ENCODE measurements around the gene DPH7.
A peak's percentile ranks its signal among the peaks of the same experiment; 100 is the strongest.

Gene DPH7

DNA sequence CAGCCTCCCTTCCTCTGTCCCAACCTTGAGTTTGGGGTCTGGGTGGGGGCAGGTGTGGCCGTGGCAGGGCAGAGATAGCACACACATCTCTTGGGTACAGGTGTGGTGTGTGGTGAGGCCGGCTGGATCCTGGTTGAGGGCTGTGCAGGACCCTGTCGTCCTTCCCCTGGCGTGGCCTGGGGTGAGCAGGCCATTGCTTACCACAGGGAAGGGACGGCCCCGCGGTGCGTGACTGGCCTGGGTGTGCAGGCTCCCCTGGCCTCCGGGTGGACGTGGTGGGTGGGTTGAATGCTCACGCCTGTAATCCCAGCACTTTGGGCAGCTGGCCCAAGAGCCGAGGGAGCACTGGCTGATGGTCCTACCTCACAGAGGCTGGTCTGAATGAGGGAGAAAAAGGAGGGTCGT, 28.0 kb upstream of the DPH7 start:
- peak overlapping the region; percentile 69; the same call in 1 of the 2 replicates for H3K9ac ChIP-seq (ENCODE audit: low read length)
- no peaks in the 10 kb centered on the region; the same call in 1 of the 2 replicates for H4K20me1 ChIP-seq (ENCODE audit: insufficient read depth, low read length)
- no peak overlapping the region for H3K27ac ChIP-seq (ENCODE audit: low read length)
- no peaks in the 10 kb centered on the region for H3K36me3 ChIP-seq (replicated peaks; ENCODE audit: low read depth, low read length)
- peak overlapping the region; percentile 93 for H3K4me3 ChIP-seq (ENCODE audit: low read length)
- peaks cover 22% of the 10 kb centered on the region for H3K4me1 ChIP-seq (ENCODE audit: low read length)
- no peaks in the 10 kb centered on the region; the same call in 1 of the 2 replicates for H3K27me3 ChIP-seq (ENCODE audit: low read depth, low read length)
- peak overlapping the region; percentile 88 for H3K4me2 ChIP-seq (ENCODE audit: low read length)
- H2AFZ ChIP-seq (ENCODE audit: low read depth, low read length), result no peak overlapping the region
- no peaks in the 10 kb centered on the region for H3K9me3 ChIP-seq (ENCODE audit: insufficient read depth, low read length)
- TF ChIP-seq CTCF (IDR thresholded peaks at IDR 0.05; ENCODE audit: low read depth, low read length) (no peak), EZH2phosphoT487 (IDR thresholded peaks at IDR 0.05; ENCODE audit: low read depth) (no peak)
- H3K79me2 ChIP-seq (ENCODE audit: low read length), result peaks cover 4% of the 10 kb centered on the region; the same call in 1 of the 2 replicates

- H3K27me3 ChIP-seq (ENCODE audit: low read depth, low read length), result no peaks in the 10 kb centered on the region; the same call in 1 of the 2 replicates
- TF ChIP-seq CTCF (IDR thresholded peaks at IDR 0.05; ENCODE audit: low read depth, low read length) (no peak), EZH2phosphoT487 (IDR thresholded peaks at IDR 0.05; ENCODE audit: low read depth) (no peak)
- no peak overlapping the region for H2AFZ ChIP-seq (ENCODE audit: low read depth, low read length)
- no peaks in the 10 kb centered on the region for H3K9me3 ChIP-seq (ENCODE audit: insufficient read depth, low read length)
- peak overlapping the region; percentile 69 for H3K9ac ChIP-seq (ENCODE audit: low read length)
- peak overlapping the region; percentile 88 for H3K4me2 ChIP-seq (ENCODE audit: low read length)
- no peak overlapping the region for H3K27ac ChIP-seq (ENCODE audit: low read length)
- H3K4me3 ChIP-seq (ENCODE audit: low read length), result peak overlapping the region; percentile 93
- H3K79me2 ChIP-seq (ENCODE audit: low read length), result peaks cover 4% of the 10 kb centered on the region; the same call in 1 of the 2 replicates
- H3K36me3 ChIP-seq (replicated peaks; ENCODE audit: low read depth, low read length), result no peaks in the 10 kb centered on the region
- H3K4me1 ChIP-seq (ENCODE audit: low read length), result peaks cover 22% of the 10 kb centered on the region
- H4K20me1 ChIP-seq (ENCODE audit: insufficient read depth, low read length), result no peaks in the 10 kb centered on the region; the same call in 1 of the 2 replicates
Observed at GRCh38 chr9:137606005-137606621, 27.4 kb upstream of the DPH7 start.

GRCh38 chr9:137605121-137606004, 26.6 kb upstream of the DPH7 start, which contains the start of gene ARRDC1:
Gene ARRDC1, plus strand, starts transcription at chr9:137605686. Its CDS starts 32 bp downstream, at chr9:137605718.
- H4K20me1 ChIP-seq (ENCODE audit: insufficient read depth, low read length), result no peaks in the 10 kb centered on the region; the same call in 1 of the 2 replicates
- H3K4me1 ChIP-seq (ENCODE audit: low read length), result peaks cover 22% of the 10 kb centered on the region
- no peaks in the 10 kb centered on the region; the same call in 1 of the 2 replicates for H3K27me3 ChIP-seq (ENCODE audit: low read depth, low read length)
- H3K36me3 ChIP-seq (replicated peaks; ENCODE audit: low read depth, low read length), result no peaks in the 10 kb centered on the region
- H3K4me2 ChIP-seq (ENCODE audit: low read length), result peak within 1 kb of the TSS; percentile 88
- H3K9ac ChIP-seq (ENCODE audit: low read length), result peak within 1 kb of the TSS; percentile 69
- peaks cover 4% of the 10 kb centered on the region; the same call in 1 of the 2 replicates for H3K79me2 ChIP-seq (ENCODE audit: low read length)
- no peak for TF ChIP-seq EZH2phosphoT487 (IDR thresholded peaks at IDR 0.05; ENCODE audit: low read depth)
- TF ChIP-seq CTCF (IDR thresholded peaks at IDR 0.05; ENCODE audit: low read depth, low read length), result no peak
- H3K9me3 ChIP-seq (ENCODE audit: insufficient read depth, low read length), result no peaks in the 10 kb centered on the region
- H3K4me3 ChIP-seq (ENCODE audit: low read length), result peak within 1 kb of the TSS; percentile 93
- no peak within 1 kb of the TSS for H3K27ac ChIP-seq (ENCODE audit: low read length)
- H2AFZ ChIP-seq (ENCODE audit: low read depth, low read length), result 0 out of 2 replicates have a peak within 1 kb of the TSS, but pooled peaks have one; percentile 58
